ENCODE data around the gene ECT2L.
A peak's percentile ranks its signal among the peaks of the same experiment; 100 is the strongest.

The ECT2L gene

DNA sequence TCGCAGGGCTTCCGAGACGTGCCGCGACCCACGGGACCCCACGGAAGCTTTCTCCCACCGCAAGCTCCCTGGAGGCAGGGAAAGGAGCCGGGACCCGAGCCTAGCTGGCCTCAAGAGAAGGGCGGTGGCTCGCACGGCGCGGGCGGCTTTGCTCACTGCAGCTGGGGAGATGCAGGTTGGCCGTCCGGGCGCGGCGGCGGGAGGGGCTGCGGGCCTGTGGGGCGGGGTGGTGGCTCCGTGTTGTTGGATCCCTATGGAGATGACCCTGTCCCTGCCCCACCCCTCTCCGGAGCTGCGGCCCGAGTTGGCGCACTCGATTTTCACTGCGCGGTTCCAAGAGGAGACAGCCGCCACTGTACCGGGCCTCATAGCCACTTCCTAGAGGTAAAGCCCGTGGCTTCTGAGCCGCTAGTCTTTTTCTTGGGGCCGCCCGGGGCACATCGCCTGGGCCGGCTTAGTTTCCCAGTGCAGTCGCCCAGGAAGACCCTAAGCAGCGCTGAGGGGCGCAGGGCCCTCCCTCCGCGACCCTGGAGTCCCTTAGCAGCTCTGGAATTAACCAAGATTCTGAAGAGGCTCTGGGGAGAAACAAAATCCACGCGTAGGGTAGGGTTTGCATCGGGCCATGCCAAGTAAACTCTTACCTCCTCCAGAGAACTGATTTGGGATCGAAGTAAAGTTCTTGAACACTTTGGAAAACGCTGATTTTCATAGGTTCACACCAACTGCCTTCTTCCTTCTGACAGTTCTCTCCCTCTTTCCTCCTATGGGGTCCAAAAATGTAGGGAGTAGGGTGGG, at the start of gene ECT2L:
Gene ECT2L, plus strand, starts transcription at position 279 of the 795 bp plus-strand sequence. CDS start 17,188 bp downstream, outside the sequence.
- no peak for DNase-seq

- no peak for DNase-seq
These were observed 43.9 kb upstream of the ECT2L start for GRCh38 chr6:138752017-138752416.

DNA sequence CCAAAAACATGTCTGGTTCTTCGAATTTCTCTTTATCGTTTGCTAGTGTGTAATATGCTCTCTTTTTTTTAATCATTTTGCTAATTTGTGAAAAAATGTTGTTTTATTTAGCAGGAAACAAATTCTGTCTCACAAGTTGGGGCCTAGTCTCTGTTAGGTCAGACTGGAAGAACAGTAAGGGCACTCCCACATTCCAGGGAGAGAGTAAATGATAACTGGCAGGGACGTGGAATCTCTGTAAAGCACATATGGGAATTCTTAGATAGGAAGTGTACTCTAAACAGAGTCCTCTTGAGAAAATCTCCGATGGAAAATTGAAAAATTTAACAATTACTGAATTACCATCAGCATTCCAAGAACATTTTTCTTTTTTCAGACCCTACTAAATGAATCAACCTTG, 38.8 kb upstream of the ECT2L start:
- no peak for DNase-seq

DNA sequence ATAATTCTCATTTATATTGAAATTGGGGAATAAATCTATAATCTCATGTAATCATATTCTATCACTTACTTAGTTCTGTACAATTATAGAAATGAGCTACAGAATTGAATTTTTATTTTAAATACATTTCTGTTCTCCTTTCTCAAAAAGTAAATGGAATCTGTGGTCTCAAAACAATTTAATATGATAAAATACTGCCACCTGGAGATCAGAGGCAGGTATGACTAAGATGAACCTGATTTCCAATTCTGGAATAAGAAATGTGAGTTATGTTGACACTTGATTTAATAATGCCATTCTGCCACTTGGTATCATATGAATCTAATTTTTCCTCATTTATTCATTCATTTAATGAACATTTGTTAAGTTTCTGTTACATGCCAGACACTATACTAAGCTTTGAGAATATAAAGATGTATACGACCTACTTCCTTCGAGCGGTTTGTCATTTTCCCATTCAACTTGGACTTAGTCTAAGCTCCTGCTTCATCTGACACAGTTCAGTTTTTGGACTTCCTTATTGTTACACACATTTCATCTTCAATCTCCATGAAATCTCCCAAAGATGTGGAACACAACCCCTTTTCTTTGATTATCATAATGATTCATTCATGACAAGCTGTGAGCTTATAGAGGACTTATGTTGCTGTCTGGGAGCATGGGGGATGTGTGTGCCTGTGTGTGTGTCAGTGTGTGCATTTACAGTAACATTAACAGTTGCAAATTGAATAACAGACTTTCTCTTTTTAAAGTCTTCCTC, 29.8 kb upstream of the ECT2L start:
- peak in 1 of 2 experiments; percentile 56 for DNase-seq

- DNase-seq: no peak
These were observed 26.7 kb upstream of the ECT2L start for GRCh38 chr6:138769102-138769676.

DNA sequence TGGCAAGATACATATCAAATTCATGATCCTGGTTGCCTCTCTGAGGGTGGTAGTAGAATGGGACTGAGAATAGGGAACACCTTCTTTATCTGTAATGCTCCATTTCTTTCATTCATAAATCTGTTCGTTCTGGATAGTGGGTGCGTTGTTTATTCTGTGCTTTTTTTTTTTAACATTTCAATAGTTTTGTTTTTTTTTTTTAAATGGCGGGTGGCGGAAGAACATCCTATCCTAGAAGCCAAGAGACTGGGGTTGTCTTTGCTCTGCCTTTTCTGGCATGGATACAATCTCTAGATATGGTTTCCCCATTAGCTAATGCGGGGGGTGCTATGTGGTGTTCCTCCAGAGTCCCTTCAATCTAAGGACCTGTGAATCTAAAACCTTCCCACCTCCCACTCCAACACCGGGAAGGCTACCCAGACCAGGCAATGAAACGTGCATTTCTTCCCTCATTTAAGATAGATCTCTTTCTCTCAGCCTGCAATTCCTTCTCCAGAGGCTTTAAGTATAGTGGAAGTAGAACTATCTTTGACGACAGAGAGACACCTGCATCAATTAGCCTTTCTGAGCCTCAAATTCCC, 23.2 kb upstream of the ECT2L start:
- DNase-seq: no peak

- DNase-seq: peak; percentile 87 to 97
These were observed 22.5 kb upstream of the ECT2L start, which contains the start of gene CCDC28A for GRCh38 chr6:138773177-138774091. Gene CCDC28A (plus strand): TSS chr6:138773769. CDS start chr6:138776121, 2,352 bp downstream.

DNA sequence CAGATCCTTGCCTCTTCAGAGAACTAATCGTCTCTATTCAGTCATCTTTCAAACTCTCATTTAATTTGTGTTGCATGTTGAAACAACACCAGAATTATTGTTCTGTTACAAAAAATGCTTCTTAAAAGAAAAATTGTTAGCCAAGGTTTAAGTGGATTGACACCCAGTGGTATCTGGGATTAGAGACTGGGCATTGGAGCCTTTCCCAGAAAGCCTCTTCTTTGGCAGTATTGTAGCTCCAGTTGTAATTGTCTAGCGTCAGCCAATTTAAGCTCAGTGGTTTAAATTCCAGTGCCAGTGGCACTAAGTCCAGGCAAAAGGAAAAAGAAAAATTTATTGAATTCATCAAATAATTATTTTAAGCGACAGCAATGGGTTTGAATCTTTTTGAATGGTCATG, 21.5 kb upstream of the ECT2L start:
- DNase-seq: no peak

GRCh38 chr6:138776659-138777058, 19.2 kb upstream of the ECT2L start:
- no peak for DNase-seq

DNA sequence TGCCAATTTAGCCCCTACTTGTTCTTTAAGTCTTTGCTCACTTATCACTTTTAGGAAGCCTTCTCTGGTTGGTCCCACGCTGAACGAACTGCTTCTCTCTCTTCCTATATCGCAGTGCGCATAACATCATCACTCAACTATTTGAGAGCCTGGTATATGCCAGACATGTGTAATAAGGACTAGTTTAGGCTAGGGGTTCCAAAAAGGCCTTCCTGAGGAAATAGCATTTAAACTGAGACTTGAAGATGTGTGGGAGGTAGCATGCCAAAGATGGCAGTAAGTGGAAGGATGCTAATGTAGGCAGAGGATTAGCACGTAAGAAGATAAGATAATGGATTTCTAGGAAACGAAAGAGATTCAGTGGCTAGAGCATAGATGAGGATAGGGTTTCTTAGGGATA, 17.6 kb upstream of the ECT2L start:
- no peak for DNase-seq

DNA sequence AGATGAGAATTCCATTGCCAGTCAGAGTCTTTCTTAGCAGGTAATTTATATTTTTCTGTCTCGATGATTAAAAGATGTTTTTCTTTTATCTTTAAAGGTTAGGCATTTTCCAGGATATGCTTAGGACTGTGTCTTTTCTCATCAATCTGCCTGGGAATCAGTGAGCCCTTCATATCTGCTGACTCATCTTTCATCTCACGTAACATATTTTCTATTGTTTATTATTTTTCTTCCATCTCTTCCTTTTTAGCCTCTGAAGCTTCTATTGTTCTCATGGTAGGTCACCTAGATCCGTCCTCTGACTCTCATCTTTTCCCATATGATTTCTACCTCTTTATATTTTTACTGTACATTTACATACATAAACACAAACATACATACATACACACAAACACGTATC, 13.6 kb upstream of the ECT2L start:
- no peak for DNase-seq

DNA sequence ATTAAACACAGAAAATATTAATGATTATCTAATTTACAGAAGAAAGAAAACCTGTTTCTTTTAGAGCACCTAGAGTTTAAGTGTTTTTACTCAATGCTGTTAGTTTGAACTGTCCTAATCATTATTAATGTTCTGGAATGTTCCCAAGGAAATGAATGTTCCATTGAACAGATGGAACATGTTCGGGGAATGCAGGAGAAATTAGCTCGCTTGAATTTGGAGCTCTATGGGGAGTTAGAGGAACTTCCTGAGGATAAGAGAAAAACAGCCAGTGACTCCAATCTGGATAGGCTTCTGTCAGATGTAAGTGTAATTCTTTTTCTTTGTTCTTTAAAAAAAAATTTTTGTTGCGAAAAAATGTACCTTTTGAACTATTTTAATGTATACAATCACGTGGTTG, 10.8 kb upstream of the ECT2L start:
- DNase-seq: no peak

GRCh38 chr6:138785980-138786379, 9.9 kb upstream of the ECT2L start:
- no peak for DNase-seq

- no peak for DNase-seq
These were observed 8.7 kb upstream of the ECT2L start for GRCh38 chr6:138787138-138787537.

- no peak for DNase-seq
These were observed 884 bp downstream of the ECT2L start for GRCh38 chr6:138796771-138797170.

- no peak for DNase-seq
These were observed 2.0 kb downstream of the ECT2L start for GRCh38 chr6:138797806-138798446.

DNA sequence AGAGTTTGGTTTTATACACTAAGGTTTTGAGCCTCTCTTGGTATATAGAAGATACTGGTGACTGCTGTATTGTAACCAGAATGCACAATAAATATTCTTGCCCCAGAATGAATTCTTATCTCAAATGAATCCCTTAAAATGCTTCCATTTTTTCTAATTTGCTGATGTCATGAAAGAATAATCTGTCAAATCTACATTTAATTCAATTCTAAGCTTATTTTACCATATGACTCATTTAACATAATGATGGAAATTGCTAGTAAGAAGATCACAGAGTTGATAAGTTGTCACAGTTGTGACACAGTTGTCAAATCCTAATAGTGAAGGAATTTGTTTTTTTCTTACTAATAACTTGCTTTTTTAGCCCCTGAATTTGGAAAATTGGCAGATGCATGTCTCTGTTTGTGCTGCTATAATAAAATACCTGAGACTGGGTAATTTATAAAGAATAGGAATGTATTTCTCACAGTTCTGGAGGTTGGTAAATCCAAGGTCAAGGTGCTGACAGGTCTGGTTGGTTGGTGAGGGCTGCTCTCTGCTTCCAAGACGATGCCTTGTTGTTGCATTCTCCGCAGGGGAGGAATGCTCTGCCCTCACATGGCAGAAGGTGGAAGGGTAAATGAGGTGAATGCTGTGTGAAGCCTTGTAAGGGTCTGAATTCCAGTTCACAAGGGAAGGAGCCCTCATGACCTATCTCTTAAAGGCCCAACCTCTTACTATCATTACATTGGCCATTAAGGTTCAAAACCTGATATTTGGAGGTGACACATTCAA, 4.7 kb downstream of the ECT2L start:
- no peak for DNase-seq

GRCh38 chr6:138803331-138803730, 7.4 kb downstream of the ECT2L start:
- DNase-seq: no peak

- no peak for DNase-seq
These were observed 8.0 kb downstream of the ECT2L start for GRCh38 chr6:138803861-138804260.

GRCh38 chr6:138805016-138805765, 9.3 kb downstream of the ECT2L start:
- DNase-seq: no peak
